ENCODE measurements around the gene APC2.
"Not testable (repeated sequence)": the region's sequence is repeated elsewhere in the genome, so short reads cannot be mapped to it uniquely, and the experiment has no call there.

APC2 gene

DNA sequence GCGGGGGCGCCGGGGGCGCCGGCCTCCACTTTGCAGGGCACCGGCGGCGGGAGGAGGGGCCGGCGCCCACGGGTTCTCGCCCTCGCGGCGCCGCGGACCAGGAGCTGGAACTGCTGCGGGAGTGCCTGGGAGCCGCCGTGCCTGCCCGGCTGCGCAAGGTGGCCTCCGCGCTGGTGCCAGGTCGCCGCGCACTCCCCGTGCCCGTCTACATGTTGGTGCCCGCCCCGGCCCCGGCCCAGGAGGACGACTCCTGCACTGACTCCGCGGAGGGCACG is 17.2 kb downstream of the APC2 start:
- no peak for DNase-seq

- no peak for DNase-seq
These were observed 17.8 kb downstream of the APC2 start for GRCh38 chr19:1467490-1468273.

DNA sequence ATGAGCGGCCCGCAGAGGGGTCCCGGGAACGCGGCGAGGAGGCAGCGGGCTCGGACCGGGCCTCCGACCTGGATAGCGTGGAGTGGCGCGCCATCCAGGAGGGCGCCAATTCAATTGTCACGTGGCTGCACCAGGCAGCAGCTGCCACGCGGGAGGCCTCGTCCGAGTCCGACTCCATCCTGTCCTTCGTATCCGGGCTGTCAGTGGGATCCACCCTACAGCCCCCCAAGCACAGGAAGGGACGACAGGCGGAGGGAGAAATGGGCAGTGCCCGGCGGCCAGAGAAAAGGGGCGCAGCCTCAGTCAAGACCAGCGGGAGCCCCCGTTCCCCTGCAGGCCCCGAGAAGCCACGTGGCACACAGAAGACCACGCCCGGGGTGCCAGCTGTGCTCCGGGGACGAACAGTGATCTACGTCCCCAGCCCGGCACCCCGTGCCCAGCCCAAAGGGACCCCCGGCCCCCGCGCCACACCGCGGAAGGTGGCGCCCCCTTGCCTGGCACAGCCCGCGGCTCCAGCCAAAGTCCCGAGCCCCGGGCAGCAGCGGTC is 18.4 kb downstream of the APC2 start:
- DNase-seq, result no peak

GRCh38 chr19:1468821-1469254 is 18.9 kb downstream of the APC2 start:
- no peak for DNase-seq

DNA sequence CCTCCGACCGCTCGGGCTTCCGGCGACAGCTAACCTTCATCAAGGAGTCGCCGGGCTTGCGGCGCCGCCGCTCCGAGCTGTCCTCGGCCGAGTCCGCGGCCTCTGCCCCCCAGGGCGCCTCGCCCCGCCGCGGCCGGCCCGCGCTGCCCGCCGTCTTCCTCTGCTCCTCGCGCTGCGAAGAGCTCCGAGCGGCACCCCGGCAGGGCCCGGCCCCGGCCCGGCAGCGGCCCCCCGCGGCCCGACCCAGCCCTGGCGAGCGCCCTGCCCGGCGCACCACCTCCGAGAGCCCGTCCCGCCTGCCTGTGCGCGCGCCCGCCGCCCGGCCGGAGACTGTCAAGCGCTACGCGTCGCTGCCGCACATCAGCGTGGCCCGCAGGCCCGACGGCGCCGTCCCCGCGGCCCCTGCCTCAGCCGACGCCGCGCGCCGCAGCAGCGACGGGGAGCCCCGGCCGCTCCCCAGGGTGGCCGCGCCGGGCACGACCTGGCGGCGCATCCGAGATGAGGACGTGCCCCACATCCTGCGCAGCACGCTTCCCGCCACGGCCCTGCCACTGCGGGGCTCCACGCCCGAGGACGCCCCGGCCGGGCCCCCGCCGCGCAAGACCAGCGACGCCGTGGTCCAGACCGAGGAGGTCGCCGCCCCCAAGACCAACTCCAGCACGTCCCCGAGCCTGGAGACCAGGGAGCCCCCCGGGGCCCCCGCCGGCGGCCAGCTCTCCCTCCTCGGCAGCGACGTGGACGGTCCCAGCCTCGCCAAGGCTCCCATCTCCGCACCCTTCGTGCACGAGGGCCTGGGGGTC is 19.5 kb downstream of the APC2 start:
- DNase-seq, result no peak

- no peak for DNase-seq
These were observed 20.1 kb downstream of the APC2 start for GRCh38 chr19:1470055-1470304.

DNA sequence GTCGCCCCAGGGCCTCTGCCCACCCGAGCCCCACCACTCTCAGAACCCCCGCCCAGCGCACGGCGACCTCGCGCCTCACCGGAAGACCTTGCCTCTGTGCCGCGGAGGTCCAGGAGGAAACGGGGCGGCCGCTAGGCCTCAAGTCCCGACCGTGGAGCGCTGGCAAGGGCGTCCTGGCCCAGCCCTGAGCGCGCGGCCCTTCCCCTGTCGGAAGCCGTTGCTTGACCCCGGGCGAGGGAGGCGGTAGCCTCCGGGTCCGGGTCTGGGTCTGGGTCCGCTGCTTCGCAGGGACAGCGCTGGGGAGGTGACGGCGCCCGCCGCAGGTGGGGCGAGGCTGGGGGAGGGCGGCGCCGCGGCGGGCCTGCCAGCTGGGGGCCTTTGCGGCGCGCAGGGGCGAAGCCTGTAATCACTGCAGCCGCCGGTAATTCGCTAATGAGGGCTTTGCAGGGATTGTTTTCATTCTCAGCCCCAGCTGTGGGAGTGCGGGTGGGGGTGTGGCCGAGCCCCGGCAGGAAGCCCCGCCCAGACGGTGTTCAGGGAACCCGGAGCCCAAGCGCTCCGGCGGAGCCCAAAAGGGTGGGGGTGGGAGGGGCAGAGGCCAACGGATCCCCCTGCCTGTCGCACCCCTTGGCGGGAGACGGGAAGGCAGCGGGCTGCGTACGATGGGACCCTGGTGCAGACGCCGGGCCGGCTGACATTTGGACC is 20.5 kb downstream of the APC2 start:
- DNase-seq, result peak; percentile 44 to 71 (median 58)

- no peak for DNase-seq
These were observed 21.1 kb downstream of the APC2 start for GRCh38 chr19:1471010-1471514.

- DNase-seq, result no peak
These were observed 21.7 kb downstream of the APC2 start for GRCh38 chr19:1471515-1472160.

GRCh38 chr19:1472231-1473084 is 22.5 kb downstream of the APC2 start:
- no peak for DNase-seq

DNA sequence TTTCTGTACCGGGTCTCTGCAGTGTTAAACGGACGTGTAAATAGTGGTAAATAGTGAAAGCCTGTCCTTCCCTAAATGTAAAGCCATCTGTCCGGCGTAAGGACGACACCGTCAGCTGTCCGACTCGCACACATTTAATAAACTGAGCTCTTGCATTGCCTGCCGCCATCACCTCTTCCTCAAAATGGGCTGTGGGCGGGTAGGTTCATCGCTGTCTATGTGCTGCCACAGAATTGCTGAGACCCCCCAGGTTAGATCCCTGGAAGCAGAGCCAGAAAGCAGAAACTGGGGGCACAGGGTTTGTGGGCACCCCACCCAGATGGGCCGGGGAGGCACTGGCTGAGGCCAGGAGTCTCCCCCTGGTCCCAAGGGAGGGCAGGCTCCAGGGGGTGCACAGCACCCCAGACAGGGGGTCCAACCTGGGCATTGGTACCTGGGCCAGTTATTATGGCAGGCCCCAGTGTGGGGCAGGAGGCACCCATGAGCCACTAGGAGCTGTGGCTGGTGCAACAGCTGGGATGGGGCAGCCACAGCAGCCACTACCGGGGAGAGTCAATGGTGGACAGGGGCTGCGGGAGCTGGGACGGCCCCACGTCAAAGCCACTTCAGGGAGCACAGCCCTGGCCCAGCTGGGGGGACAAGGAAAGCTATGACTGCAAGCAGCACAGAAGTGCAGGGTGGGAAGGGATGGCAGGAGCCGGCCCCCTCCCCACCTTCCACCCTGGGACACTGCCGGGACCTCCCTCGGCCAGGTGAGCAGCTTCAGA is 23.3 kb downstream of the APC2 start:
- no peak for DNase-seq

DNA sequence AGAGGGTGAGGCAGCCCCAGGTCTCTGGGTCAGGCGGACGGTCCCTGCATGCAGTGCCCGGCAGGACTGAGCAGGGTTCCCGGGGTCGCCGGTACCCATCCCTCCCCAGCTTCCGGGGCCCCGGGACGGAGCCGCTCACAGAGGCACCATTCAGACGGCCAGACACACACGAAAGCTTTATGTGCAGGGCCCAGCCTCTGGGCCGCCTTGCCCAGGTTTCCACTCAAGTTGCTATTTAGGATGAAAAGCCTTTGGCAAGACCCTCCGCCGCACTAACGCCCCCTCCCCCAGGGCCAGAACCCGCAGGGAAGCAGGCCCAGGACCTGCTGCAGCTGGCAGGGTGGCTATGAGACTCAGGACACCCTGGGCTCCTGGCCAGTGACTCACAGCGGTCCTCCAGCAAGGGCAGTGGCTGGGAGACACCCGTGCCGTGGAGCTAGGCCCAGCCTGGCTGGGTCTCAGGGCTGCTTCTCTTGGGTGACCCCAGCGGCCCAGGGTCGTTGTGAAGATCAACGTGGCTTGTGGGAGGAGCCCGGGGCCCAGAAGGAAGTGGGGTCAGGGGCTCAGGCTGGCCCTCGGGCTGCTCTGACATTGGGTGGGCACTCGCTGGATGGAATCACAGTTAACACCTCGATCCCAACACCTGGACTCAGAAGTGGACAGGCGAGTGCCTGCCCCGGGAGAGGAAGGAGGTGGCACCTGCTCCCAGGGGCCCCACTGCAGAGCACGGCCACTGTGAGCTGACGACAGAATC is 24.3 kb downstream of the APC2 start:
- DNase-seq, result no peak

- no peak for DNase-seq
These were observed 24.9 kb downstream of the APC2 start for GRCh38 chr19:1474765-1475351.

GRCh38 chr19:1475751-1476437 is 26.0 kb downstream of the APC2 start:
- no peak for DNase-seq

- not testable (repeated sequence) for DNase-seq
These were observed 27.1 kb downstream of the APC2 start for GRCh38 chr19:1477056-1477455.

DNA sequence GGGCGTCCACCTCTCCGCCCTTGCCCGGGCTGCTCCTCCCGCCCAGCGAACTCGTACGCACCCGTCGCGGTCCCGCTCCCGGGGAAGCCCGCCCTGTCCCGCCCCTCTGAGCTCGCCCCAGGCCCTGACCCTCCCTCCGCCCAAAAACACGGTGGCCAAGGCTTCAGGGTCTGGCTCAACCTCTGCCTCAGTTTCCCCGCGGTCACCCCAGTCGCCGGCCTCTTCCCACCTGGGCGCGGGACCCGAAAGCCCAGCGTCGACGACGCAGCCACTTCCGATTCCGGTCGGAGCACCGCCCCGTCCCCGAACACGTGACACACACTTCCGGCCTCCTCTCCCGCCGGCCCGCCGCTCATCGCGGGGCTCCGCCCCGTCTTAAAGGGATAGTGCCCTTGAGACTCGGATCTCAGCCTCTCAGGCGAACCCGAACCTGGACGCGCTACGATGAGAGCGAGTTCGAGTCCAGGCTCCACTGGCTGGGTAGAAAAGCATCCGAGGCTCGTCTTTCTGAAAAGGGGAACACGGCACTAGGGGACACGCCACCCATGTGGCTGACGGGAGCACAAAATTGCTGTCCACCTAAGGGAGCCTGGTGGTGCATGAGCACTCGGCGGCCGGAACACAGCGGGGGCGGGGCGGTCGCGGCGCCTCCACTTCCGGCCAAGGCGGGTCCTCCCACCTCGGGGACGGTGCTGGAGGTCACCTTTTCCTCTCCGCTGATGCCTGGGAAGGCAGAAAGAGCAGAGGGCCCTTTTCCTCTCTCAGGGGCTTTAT is 29.2 kb downstream of the APC2 start, which contains the start of gene C19orf25:
Gene C19orf25, minus strand, starts transcription at position 282 of the 774 bp plus-strand sequence. CDS start 312 bp downstream, outside the sequence.
- peak; percentile 84 to 85 (median 84) for DNase-seq

GRCh38 chr19:1481224-1481892 is 31.4 kb downstream of the APC2 start:
- DNase-seq, result no peak

GRCh38 chr19:1481893-1482360 is 32.0 kb downstream of the APC2 start:
- no peak for DNase-seq
